H1 (cell line): Measurements from ENCODE around the gene GJB4. TPM values are rescaled to one million over a fixed set of nuclear protein-coding genes. Genes with fewer than 3 reads are reported as not detected.

Source experiments
- CTCF ChIA-PET: fragments of 300-600 bp; sonication (Branson Sonifier 250); formaldehyde crosslinking; loops from one replicate; lab custom pipeline; 2021; ENCODE audit not compliant: partially characterized antibody; lab: Charles Lee
- POLR2A ChIA-PET: fragments of 300-600 bp; sonication (Branson Sonifier 250); formaldehyde crosslinking; loops from one replicate; lab custom pipeline; 2021; ENCODE audit warnings: inconsistent platforms; ENCODE audit not compliant: partially characterized antibody; lab: Charles Lee
- DNase-seq, 2 experiments: peaks; one replicate each; pipeline versions ENCODE4 v3.0.0 to v3.0.0-alpha.2; 2010 to 2022; ENCODE audit warnings: low spot score in 2 of 2, low read depth in 1 of 2, mixed read lengths in 1 of 2
- FAIRE-seq: peaks from 2 replicates; lab custom pipeline; 2011; peaks lifted over from hg19 to GRCh38; lab: Jason Lieb, UNC
- H2AFZ ChIP-seq: 2 replicates; pipeline ENCODE4 v1.8.1; 2012; ENCODE audit warnings: low read length, inconsistent platforms
- H2AK5ac ChIP-seq: 2 replicates; pipeline ENCODE4 v1.6.1; 2013; ENCODE audit warnings: low read depth, low read length
- H2BK120ac ChIP-seq: replicated peaks from 2 replicates; pipeline ENCODE3; 2013; ENCODE audit warnings: low read depth, low read length, inconsistent platforms
- H2BK12ac ChIP-seq: 2 replicates; pipeline ENCODE4 v1.6.1; 2013; ENCODE audit warnings: low read depth, low read length
- H2BK15ac ChIP-seq: 2 replicates; pipeline ENCODE4 v1.6.1; 2013; ENCODE audit warnings: low read length
- H2BK20ac ChIP-seq: 2 replicates; pipeline ENCODE4 v1.6.1; 2013; ENCODE audit warnings: low read length
- H2BK5ac ChIP-seq: 2 replicates; pipeline ENCODE4 v1.6.1; 2013; ENCODE audit warnings: low read depth, low read length
- H3K14ac ChIP-seq: 2 replicates; pipeline ENCODE4 v1.6.1; 2013; ENCODE audit warnings: inconsistent platforms; ENCODE audit not compliant: insufficient read length
- H3K18ac ChIP-seq: 2 replicates; pipeline ENCODE4 v1.6.1; 2013; ENCODE audit warnings: low read length; ENCODE audit errors: extremely low read depth
- H3K23ac ChIP-seq: 2 replicates; pipeline ENCODE4 v1.6.1; 2013; ENCODE audit warnings: inconsistent platforms; ENCODE audit not compliant: insufficient read length
- H3K23me2 ChIP-seq: 2 replicates; pipeline ENCODE4 v1.6.1; 2013; ENCODE audit warnings: low read depth, low read length
- H3K27ac ChIP-seq: 2 replicates; pipeline ENCODE4 v1.6.1; 2011; ENCODE audit warnings: low read depth, low read length, inconsistent platforms
- H3K27me3 ChIP-seq, 4 experiments: replicated peaks in 1 of 4; 1 replicate in 1 of 4; 2 replicates in 3 of 4; pipeline versions ENCODE4 v1.6.1 to v1.8.1; 2011 to 2013; ENCODE audit warnings: low read length in 3 of 4, mild to moderate bottlenecking in 3 of 4, inconsistent platforms in 2 of 4, mixed read lengths in 2 of 4, moderate library complexity in 1 of 4; ENCODE audit not compliant: control insufficient read depth in 3 of 4, insufficient read depth in 3 of 4; ENCODE audit errors: extremely low read depth in 1 of 4
- H3K36me3 ChIP-seq, 4 experiments: 2 replicates each; pipeline versions ENCODE4 v1.6.1 to v1.8.1; 2011 to 2013; ENCODE audit warnings: mild to moderate bottlenecking in 4 of 4, low read length in 3 of 4, moderate library complexity in 2 of 4, control low read depth in 1 of 4, inconsistent platforms in 1 of 4; ENCODE audit not compliant: insufficient read depth in 4 of 4, control insufficient read depth in 2 of 4
- H3K4ac ChIP-seq: replicated peaks from 2 replicates; pipeline ENCODE3; 2013; ENCODE audit warnings: low read length, low read depth, mixed read lengths, inconsistent platforms; ENCODE audit not compliant: insufficient read length
- H3K4me1 ChIP-seq, 4 experiments: replicated peaks in 1 of 4; 1 replicate in 1 of 4; 2 replicates in 3 of 4; pipeline versions ENCODE4 v1.6.1 to v1.8.1; 2011 to 2013; ENCODE audit warnings: low read length in 3 of 4, inconsistent platforms in 2 of 4, mixed read lengths in 1 of 4; ENCODE audit not compliant: insufficient read depth in 4 of 4, control insufficient read depth in 3 of 4
- H3K4me2 ChIP-seq, 2 experiments: 2 replicates each; pipeline versions ENCODE4 v1.6.1 to v1.8.1; 2011 to 2013; ENCODE audit warnings: low read depth in 2 of 2, low read length in 2 of 2, control low read depth in 1 of 2, inconsistent platforms in 1 of 2, mild to moderate bottlenecking in 1 of 2; ENCODE audit not compliant: insufficient read depth in 1 of 2
- H3K4me3 ChIP-seq, 4 experiments: fragments of 200-600, 300-600 bp in 1 of 4; sonication (generic), shearing (Covaris generic), sonication (Bioruptor Twin) in 1 of 4; 2 replicates each; pipeline versions ENCODE4 v1.5.1 to v1.8.1; 2011 to 2016; ENCODE audit warnings: low read length in 4 of 4, low read depth in 3 of 4, control low read depth in 2 of 4, inconsistent platforms in 2 of 4, mild to moderate bottlenecking in 2 of 4, mixed read lengths in 1 of 4, moderate library complexity in 1 of 4; ENCODE audit not compliant: insufficient read depth in 2 of 4; ENCODE audit errors: extremely low read depth in 1 of 4
- H3K56ac ChIP-seq: replicated peaks from 2 replicates; pipeline ENCODE3; 2013; ENCODE audit warnings: low read depth, mild to moderate bottlenecking, mixed read lengths, low read length, inconsistent platforms; ENCODE audit not compliant: insufficient read length
- H3K79me1 ChIP-seq: 2 replicates; pipeline ENCODE4 v1.6.1; 2013; ENCODE audit warnings: low read depth, low read length, control low read depth
- H3K79me2 ChIP-seq, 2 experiments: 2 replicates each; pipeline versions ENCODE4 v1.6.1 to v1.8.1; 2012 to 2013; ENCODE audit warnings: low read length in 2 of 2, mild to moderate bottlenecking in 2 of 2, inconsistent platforms in 1 of 2; ENCODE audit not compliant: insufficient read depth in 2 of 2, control insufficient read depth in 1 of 2
- H3K9ac ChIP-seq, 4 experiments: replicated peaks in 1 of 4; 1 replicate in 1 of 4; 2 replicates in 3 of 4; pipeline versions ENCODE4 v1.6.1 to v1.8.1; 2011 to 2013; ENCODE audit warnings: low read depth in 3 of 4, low read length in 3 of 4, control low read depth in 2 of 4, mild to moderate bottlenecking in 2 of 4, moderate library complexity in 2 of 4, inconsistent platforms in 1 of 4; ENCODE audit errors: extremely low read depth in 1 of 4
- H3K9me3 ChIP-seq, 2 experiments: 2 replicates each; pipeline versions ENCODE4 v1.6.1 to v1.8.1; 2012 to 2013; ENCODE audit warnings: mild to moderate bottlenecking in 2 of 2, moderate library complexity in 2 of 2, control low read depth in 1 of 2, inconsistent platforms in 1 of 2, low read depth in 1 of 2, low read length in 1 of 2, mixed read lengths in 1 of 2; ENCODE audit not compliant: insufficient read depth in 2 of 2
- H4K20me1 ChIP-seq, 2 experiments: replicated peaks in 1 of 2; 2 replicates each; pipeline versions ENCODE3 to v1.8.1; 2011 to 2013; ENCODE audit warnings: inconsistent platforms in 2 of 2, low read length in 2 of 2, mild to moderate bottlenecking in 1 of 2; ENCODE audit not compliant: insufficient read depth in 2 of 2, control insufficient read depth in 1 of 2
- H4K5ac ChIP-seq: 2 replicates; pipeline ENCODE4 v1.6.1; 2013; ENCODE audit warnings: low read length, low read depth, mixed read lengths, inconsistent platforms; ENCODE audit not compliant: insufficient read length
- H4K8ac ChIP-seq: 2 replicates; pipeline ENCODE4 v1.8.0; 2013; ENCODE audit warnings: mild to moderate bottlenecking, moderate library complexity, low read length, inconsistent platforms; ENCODE audit not compliant: insufficient read depth; ENCODE audit errors: extremely low read depth
- H4K91ac ChIP-seq: replicated peaks from 2 replicates; pipeline ENCODE3; 2013; ENCODE audit warnings: low read length, mixed read lengths, inconsistent platforms; ENCODE audit not compliant: insufficient read length
- ASH2L ChIP-seq: fragments of 200-600, 300-600 bp; sonication (generic); IDR thresholded peaks from one replicate; pipeline ENCODE4 v1.7.1; 2017; ENCODE audit warnings: low read length
- CBX5 ChIP-seq: fragments of 300-800, 300-1000 bp; sonication (generic); IDR thresholded peaks from 2 replicates; pipeline ENCODE4 v1.7.1; 2016; ENCODE audit warnings: antibody characterized with exemption, low read length, low read depth
- CREB1 ChIP-seq: IDR thresholded peaks from 2 replicates; pipeline ENCODE4 v1.6.1; 2012; ENCODE audit warnings: inconsistent platforms
- CTBP2 ChIP-seq: IDR thresholded peaks from 2 replicates; pipeline ENCODE4 v1.7.0; 2011; ENCODE audit warnings: borderline replicate concordance, mild to moderate bottlenecking, moderate library complexity, mixed read lengths, low read length; ENCODE audit not compliant: insufficient read depth, insufficient read length
- E2F6 ChIP-seq: IDR thresholded peaks from 2 replicates; pipeline ENCODE4 v1.6.1; 2012; ENCODE audit warnings: inconsistent platforms
- EP300 ChIP-seq, 2 experiments: IDR thresholded peaks; 1 replicate in 1 of 2; 2 replicates in 1 of 2; pipeline ENCODE4 v1.6.1; 2011 to 2012; ENCODE audit warnings: low read depth in 2 of 2, low read length in 2 of 2, mild to moderate bottlenecking in 2 of 2, borderline replicate concordance in 1 of 2, inconsistent platforms in 1 of 2, moderate library complexity in 1 of 2
- FOSL1 ChIP-seq: IDR thresholded peaks from 2 replicates; pipeline ENCODE4 v1.6.1; 2011; ENCODE audit warnings: mild to moderate bottlenecking, low read depth, low read length, moderate library complexity; ENCODE audit not compliant: insufficient read depth
- GTF2F1 ChIP-seq: IDR thresholded peaks from 2 replicates; pipeline ENCODE4 v1.6.1; 2012; ENCODE audit warnings: low read depth, low read length, improper control_type of control experiment, borderline replicate concordance
- MAX ChIP-seq: IDR thresholded peaks from 2 replicates; pipeline ENCODE4 v1.6.1; 2012; ENCODE audit warnings: inconsistent platforms
- RBBP5 ChIP-seq: IDR thresholded peaks from 2 replicates; pipeline ENCODE4 v1.7.1; 2012; ENCODE audit warnings: low read depth, mild to moderate bottlenecking, inconsistent platforms, low read length, moderate library complexity, borderline replicate concordance
- SP2 ChIP-seq: IDR thresholded peaks from 2 replicates; pipeline ENCODE4 v1.6.1; 2012; ENCODE audit warnings: mild to moderate bottlenecking, low read length, inconsistent platforms
- SUZ12 ChIP-seq: fragments of 200-600 bp; sonication (generic); IDR thresholded peaks from 2 replicates; pipeline ENCODE4 v1.6.1; 2012; ENCODE audit warnings: mild to moderate bottlenecking, inconsistent platforms, low read length, moderate library complexity, mixed read lengths
- ZNF274 ChIP-seq: IDR thresholded peaks from 2 replicates; pipeline ENCODE4 v1.7.0; 2012; ENCODE audit warnings: low read length, borderline replicate concordance; ENCODE audit errors: extremely low read depth
- WGBS, 2 experiments: shearing (Covaris generic) in 1 of 2; methylation state at CpG; one replicate each; pipeline versions ENCODE4 v1.1.6 to v1.1.7; 2013 to 2015; ENCODE audit warnings: low lambda C conversion rate in 2 of 2, mixed read lengths in 2 of 2, inconsistent platforms in 1 of 2, low coverage in 1 of 2, missing lambda C conversion rate in 1 of 2; ENCODE audit not compliant: insufficient replicate concordance in 2 of 2, insufficient coverage in 1 of 2, insufficient read length in 1 of 2; ENCODE audit errors: extremely low coverage in 1 of 2, missing lambda C conversion rate in 1 of 2; 5-methylcytosine and 5-hydroxymethylcytosine counted together
- polyA plus RNA-seq, 7 experiments: library from polyadenylated mRNA; depleted of rRNA in 3 of 7; stranded (reverse) in 5 of 7; unstranded in 2 of 7; fragments of >200 nt in 5 of 7; fragments of 200-250 nt in 2 of 7; gene quantifications; 1 replicate in 5 of 7; 2 replicates in 1 of 7; 4 replicates in 1 of 7; pipeline versions ENCODE4 v1.2.1 to v1.2.3, GENCODE V29; 2011 to 2013; ENCODE audit warnings: missing spikeins in 2 of 7, mixed read lengths in 2 of 7
- total RNA-seq: library from RNA; stranded (reverse); fragmentation: NEBNext Ultra II Directional; extraction: Animal tissue kit (Norgen Biotek cat#: 25700); gene quantifications from 2 replicates; pipeline ENCODE4 v1.2.1, GENCODE V29; 2021

GJB4 gene
- total and polyA plus RNA-seq, 2 of the 8 experiments (the other 6 are each of a cell fraction or from before 2014, with no cell fraction given), result 0.20 to 0.41 TPM

- no peak overlapping the region for H3K4me3 ChIP-seq
- H2BK12ac ChIP-seq, result 0 out of 2 replicates have a peak overlapping the region, but pooled peaks have one; percentile 56
- WGBS, 2 experiments, result 88% methylated on average over 6 of the region's 6 CpGs; no CpG with 5 or more reads in 1 of the 2 experiments
- H3K9me3 ChIP-seq, result no peaks in the 10 kb centered on the region
- H3K27ac ChIP-seq, result no peak overlapping the region
- no peak overlapping the region for H2BK5ac ChIP-seq
- no peaks in the 10 kb centered on the region for H4K20me1 ChIP-seq
- FAIRE-seq (no peak), DNase-seq (no peak)
- peaks cover 0 to 12% (median 7%) of the 10 kb centered on the region in 4 experiments; a peak in 4 of 7 replicates for H3K4me1 ChIP-seq
- ChIA-PET CTCF (interaction anchor here (1.0 to 12.6 kb wide), 4 partner anchors 8 to 71 kb away, joined by 3 to 230 read pairs (median 20); no protein-coding TSS in a partner anchor), POLR2A (interaction anchor here (0.6 to 1.5 kb wide), 4 partner anchors 38 to 71 kb away, joined by 3 to 5 read pairs (median 3); no protein-coding TSS in a partner anchor)
- H4K5ac ChIP-seq, result no peak overlapping the region
- peaks cover 0 to 13% (median 10%) of the 10 kb centered on the region in 4 experiments; a peak in 4 of 7 replicates for H3K27me3 ChIP-seq
- peak overlapping the region; percentile 67 for H4K91ac ChIP-seq
- H2BK20ac ChIP-seq, result no peak overlapping the region; the same call in 1 of the 2 replicates
- no peak overlapping the region for H3K4ac ChIP-seq
- H3K14ac ChIP-seq, result no peak overlapping the region
- H2BK15ac ChIP-seq, result no peak overlapping the region
- no peak overlapping the region for H3K4me2 ChIP-seq
- H3K23me2 ChIP-seq, result no peaks in the 10 kb centered on the region; the same call in 1 of the 2 replicates
- H3K36me3 ChIP-seq, result no peaks in the 10 kb centered on the region
- H2AK5ac ChIP-seq, result no peak overlapping the region
- no peak overlapping the region for H2BK120ac ChIP-seq
- H4K8ac ChIP-seq, result no peak overlapping the region
- H3K79me2 ChIP-seq, result no peaks in the 10 kb centered on the region
- H3K23ac ChIP-seq, result no peak overlapping the region
- H3K79me1 ChIP-seq, result no peaks in the 10 kb centered on the region
- peak overlapping the region; percentile 56; the same call in 1 of the 2 replicates for H3K18ac ChIP-seq
- no peak overlapping the region for H2AFZ ChIP-seq
- no peak overlapping the region for H3K9ac ChIP-seq
- H3K56ac ChIP-seq, result no peak overlapping the region
- TF ChIP-seq ZNF274 (no peak), GTF2F1 (no peak), SUZ12 (no peak), CTBP2 (no peak), FOSL1 (no peak), MAX (no peak), SP2 (no peak), EP300 (IDR thresholded peaks at IDR 0.05; ENCODE audit: borderline replicate concordance in 1 of 2, low read depth in 2 of 2, low read length in 2 of 2) (no peak), CBX5 (no peak), ASH2L (no peak), CREB1 (no peak), RBBP5 (no peak), E2F6 (no peak)
Observed at GRCh38 chr1:34795916-34796315, 36.4 kb downstream of the GJB4 start.
